HEK293 (cell line): ENCODE data around the gene SELENOK.

Experiments used
- CTCF ChIP-seq: fragments of 450-650 bp; formaldehyde crosslinking; IDR thresholded peaks from 2 replicates; pipeline ENCODE4 v1.5.1; 2016; ENCODE audit warnings: missing biosample characterization, missing genetic modification characterization
- GLI4 ChIP-seq: fragments of 450-650 bp; formaldehyde crosslinking; IDR thresholded peaks from 2 replicates; pipeline ENCODE4 v1.5.1; 2016; ENCODE audit warnings: missing biosample characterization, missing genetic modification characterization
- REST ChIP-seq: fragments of 450-650 bp; formaldehyde crosslinking; IDR thresholded peaks from 2 replicates; pipeline ENCODE4 v1.5.1; 2016; ENCODE audit warnings: missing biosample characterization, missing genetic modification characterization
- ZBTB17 ChIP-seq: fragments of 450-650 bp; formaldehyde crosslinking; IDR thresholded peaks from 2 replicates; pipeline ENCODE4 v1.5.1; 2016; ENCODE audit warnings: missing biosample characterization, missing genetic modification characterization
- ZNF121 ChIP-seq: fragments of 450-650 bp; formaldehyde crosslinking; IDR thresholded peaks from 2 replicates; pipeline ENCODE4 v1.5.1; 2016; ENCODE audit warnings: missing biosample characterization, missing genetic modification characterization
- ZNF146 ChIP-seq: fragments of 450-650 bp; formaldehyde crosslinking; IDR thresholded peaks from 2 replicates; pipeline ENCODE4 v1.5.1; 2016; ENCODE audit warnings: missing biosample characterization, missing genetic modification characterization
- ZNF175 ChIP-seq: fragments of 450-650 bp; formaldehyde crosslinking; IDR thresholded peaks from 2 replicates; pipeline ENCODE4 v1.5.1; 2016; ENCODE audit warnings: missing biosample characterization, missing genetic modification characterization

DNA sequence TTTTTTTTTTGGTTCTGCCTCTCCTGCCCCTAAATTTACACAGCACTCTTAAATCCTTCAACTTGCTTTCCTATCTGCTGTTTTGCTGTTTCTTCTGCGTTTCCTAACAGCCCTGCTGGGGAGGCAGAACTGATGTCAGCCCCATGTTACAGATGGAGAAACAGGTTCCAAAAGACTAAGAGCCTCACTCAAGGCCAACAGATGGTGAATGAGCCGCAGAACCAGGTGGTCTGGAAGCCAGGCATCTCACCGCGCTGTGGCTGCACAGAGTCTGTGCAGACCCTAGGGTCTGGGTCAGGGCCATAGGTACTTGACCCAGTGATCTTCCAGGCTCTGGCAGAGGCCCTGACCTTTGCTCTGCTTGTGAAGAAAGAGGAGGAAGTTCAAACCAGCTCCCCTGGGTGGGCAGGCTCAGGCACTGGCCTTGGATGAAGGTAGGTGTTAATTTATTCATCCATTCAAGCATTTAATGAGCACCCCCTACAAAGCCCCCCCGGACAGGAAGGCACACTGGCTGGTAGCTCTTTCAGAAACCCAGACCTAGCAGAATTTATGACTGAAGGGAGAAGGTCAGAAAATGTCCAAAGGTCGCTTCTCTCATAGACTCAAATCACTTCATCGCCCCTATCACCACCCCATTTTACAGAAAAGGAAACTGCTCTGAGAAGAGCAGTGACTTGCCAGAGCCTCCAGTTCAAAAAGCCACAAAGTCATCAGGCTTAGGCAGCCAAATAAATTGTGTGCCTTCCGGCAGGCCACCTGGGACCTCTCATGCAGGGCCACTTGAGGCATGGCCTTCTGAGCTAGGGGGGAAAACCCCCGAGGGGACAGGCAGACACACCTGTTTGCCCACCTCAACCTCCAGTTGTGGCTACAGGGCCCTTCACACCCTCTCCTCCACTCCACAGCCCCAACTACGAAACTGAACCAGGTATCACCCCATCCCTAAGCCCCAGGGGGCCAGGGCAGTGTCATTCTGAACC is 48.2 kb downstream of the SELENOK start:
- TF ChIP-seq REST (tag by site-specific recombination) (no peak), CTCF (tag by site-specific recombination) (no peak), ZBTB17 (tag by site-specific recombination) (no peak), ZNF121 (tag by site-specific recombination) (no peak), GLI4 (tag by site-specific recombination) (no peak), ZNF146 (no peak), ZNF175 (tag by site-specific recombination) (no peak)
